IPS-NIHi11 (cell line): ENCODE results near the gene MAGEB2.
"Not testable (repeated sequence)": the region's sequence is repeated elsewhere in the genome, so short reads cannot be mapped to it uniquely, and the experiment has no call there.

ENCODE experiments used
- DNase-seq: peaks from one replicate; pipeline ENCODE4 v3.0.0; 2012; ENCODE audit warnings: mixed read lengths, low spot score

Gene MAGEB2, protein sequence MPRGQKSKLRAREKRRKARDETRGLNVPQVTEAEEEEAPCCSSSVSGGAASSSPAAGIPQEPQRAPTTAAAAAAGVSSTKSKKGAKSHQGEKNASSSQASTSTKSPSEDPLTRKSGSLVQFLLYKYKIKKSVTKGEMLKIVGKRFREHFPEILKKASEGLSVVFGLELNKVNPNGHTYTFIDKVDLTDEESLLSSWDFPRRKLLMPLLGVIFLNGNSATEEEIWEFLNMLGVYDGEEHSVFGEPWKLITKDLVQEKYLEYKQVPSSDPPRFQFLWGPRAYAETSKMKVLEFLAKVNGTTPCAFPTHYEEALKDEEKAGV

DNA sequence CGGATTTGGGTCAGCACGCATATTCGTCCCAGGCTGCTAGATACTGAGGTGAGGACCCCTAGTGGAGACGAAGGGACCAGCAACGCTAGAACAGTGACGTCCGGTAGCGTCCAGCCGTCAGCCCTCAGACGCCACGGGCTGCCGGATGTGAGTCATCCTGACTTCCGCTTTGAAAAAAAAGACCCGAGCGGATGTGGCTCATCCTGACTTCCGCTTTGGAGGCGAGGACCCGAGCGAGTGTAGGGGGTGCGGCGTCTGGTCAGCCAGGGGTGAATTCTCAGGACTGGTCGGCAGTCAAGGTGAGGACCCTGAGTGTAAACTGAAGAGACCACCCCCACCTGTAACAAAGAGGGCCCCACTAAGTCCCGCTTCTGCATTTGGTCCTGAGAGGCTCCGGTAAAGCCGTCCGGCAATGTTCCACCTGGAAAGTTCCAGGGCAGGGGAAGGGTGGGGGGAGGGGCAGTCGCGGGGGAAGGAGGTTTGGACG is at the start of gene MAGEB2:
TSS of gene MAGEB2 (plus strand) at position 207 of the 487 bp plus-strand sequence. CDS start 3,018 bp downstream, outside the sequence.
- peak; percentile 15 for DNase-seq

DNA sequence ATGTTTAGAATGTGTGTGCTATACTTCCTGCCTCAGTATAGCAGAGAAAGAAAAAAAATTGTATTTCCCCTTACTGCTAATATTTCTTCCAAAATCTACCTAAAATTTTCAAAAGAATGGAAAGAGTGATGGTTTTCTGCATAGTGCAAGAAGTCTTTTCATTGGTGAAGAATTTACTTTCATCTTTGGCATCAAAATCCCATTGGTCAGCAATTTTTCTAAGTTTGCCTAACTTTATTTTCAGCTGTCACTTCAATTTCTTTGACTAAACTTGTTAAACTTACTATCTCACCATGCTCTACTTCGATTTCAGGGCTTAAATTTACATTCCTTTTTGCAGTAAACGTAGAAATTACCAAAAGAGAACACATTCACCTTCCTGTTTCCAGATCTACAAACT is 44.5 kb upstream of the MAGEB2 start:
- no peak for DNase-seq

DNA sequence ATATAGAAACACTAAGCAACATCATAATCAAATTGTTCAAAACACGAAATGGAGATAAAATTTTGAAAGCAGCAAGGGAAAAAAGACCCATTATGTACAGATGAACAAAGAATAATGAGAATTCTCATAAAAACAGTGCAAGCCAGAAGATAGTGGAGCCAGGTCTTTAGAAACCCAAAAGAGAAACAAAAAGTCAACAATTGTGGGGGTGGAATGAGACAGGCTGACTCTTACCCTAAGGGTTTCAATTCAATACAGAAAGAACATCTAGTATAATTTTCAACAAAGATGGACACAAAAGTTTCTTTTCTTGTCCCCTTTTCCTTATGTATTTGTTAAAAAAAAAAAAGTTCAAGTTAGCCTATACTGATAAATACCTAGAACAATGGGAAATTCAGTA is 34.0 kb upstream of the MAGEB2 start:
- no peak for DNase-seq

DNA sequence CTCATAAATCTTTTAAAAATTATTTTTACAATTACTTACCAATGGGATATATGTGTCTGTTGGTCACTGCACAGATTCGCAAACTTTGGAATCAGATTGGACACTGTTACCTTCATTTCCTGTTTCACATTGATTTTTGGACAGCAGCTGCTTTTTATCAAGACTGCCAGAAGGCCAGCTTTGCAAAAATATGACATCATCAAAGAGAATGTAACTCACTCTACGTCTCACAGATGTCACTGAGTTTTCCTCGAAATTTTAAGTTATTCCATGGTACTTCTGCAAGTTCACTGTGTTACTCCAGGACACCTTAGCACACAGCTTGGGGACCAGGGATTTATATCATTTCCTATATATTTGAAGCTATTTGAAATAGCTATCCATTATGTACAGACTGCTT is 31.8 kb upstream of the MAGEB2 start:
- no peak for DNase-seq

DNA sequence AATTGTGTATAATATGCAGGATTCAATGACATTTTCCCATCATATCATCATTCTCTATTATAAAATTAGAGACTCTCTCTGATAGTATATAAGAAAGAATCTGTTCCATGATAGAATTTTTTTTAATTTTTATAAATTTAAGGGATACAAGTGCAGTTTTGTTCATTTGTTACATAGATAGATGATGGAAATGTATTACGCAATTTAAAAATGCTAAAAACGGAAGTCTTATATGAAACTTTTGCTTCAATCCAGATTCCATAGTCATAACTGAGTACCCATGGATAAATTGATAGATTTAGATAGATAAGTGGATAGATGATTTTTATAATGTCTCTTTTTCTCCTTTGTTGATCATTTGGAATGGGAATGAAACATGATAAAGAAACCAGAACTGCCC is 24.9 kb upstream of the MAGEB2 start:
- no peak for DNase-seq

DNA sequence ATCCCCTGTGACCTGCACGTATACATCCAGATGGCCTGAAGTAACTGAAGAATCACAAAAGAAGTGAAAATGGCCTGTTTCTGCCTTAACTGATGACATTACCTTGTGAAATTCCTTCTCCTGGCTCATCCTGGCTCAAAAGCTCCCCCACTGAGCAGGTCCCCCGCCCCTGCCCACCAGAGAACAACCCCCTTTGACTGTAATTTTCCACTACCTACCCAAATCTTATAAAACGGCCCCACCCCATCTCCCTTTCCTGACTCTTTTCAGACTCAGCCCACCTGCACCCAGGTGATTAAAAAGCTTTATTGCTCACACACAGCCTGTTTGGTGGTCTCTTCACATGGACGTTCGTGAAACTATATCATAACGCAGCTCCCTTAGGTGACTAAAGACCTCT is 21.5 kb upstream of the MAGEB2 start:
- not testable (repeated sequence) for DNase-seq

DNA sequence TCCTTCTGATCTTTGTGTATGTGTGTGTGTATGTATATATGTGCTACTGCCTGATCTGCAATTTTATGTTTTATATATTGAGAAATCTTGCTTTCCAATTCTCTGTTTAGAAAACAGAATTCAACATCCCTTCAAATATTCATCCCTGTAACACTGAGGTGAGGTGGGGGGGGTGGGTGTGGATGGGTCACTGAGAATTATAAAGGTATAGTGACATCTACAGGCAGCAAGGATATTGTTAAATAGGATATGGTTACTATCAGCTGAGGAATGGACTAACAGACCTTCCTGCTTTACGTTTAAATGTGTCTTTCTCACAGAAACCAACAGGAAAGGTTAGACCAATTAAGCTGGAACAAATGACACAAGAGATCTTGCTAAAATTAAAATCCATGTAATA is 19.0 kb upstream of the MAGEB2 start:
- peak; percentile 25 for DNase-seq

DNA sequence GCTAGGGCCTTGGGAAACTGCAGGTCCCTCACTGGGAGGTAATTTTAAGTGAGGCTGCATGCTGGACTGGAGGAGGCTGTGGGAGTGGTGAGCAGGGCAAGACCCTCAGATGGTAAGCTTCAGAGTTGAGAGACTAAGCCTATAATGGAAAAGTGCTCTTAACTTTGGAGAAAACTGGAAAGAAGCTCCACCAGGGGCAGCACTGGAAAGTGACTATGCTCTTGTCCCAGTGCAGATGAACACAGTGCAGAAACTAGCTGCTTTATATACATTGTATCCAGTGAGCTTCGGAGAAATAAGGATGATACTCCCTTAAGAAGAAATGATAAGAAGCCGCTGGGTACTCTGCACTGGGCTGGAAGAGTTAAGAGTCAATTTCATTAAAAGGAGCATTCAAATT is 3.2 kb upstream of the MAGEB2 start:
- DNase-seq, result no peak

DNA sequence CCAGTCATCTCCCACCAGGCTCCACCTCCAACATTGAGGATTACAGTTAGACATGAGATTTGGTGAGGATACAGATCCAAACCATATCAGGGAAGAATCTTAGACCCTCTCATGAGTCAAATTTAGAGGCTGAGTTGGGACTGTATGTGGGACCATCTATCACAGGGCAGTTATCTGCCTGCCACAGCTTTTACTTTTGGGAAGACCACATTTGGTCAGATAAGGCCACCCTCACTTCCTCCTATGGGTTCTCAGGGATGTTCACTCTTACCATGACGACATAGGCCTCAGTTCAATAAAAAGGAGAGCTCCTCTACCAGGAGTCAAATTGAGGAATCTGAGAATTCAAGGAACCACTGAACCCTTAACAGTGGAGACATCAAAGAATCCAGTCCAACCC is 2.1 kb downstream of the MAGEB2 start:
- no peak for DNase-seq

DNA sequence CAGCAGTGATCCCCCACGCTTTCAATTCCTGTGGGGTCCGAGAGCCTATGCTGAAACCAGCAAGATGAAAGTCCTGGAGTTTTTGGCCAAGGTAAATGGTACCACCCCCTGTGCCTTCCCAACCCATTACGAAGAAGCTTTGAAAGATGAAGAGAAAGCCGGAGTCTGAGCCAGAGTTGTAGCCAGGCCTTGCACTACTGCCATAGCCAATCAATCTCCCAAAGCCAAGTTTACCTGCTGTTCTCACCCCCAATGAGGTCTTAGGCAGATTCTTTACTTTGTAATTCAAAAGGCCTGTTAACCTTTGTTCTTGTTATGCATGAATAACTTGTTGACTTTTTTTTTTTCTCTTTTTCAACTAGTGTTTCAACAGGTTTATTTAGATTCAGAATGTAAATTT is 4.0 kb downstream of the MAGEB2 start:
- peak; percentile 31 for DNase-seq

DNA sequence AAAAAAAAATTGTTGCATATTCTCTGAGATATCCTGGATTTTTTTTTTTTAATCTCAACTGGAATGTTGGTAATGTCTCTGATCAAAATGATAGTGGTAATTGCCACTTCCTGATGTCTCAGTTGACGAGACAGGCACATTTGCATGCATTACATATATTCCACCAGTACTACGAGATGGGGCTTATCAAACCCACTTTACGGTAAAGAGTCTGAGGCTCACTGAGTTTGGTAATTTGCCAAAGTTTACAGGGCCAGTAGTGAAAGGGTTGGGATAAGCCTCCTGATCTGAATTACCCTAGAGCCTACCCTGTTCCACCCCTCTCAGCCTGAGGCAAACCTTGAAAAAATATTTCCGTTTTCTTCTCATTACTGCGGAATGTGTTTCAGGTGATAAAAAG is 5.3 kb downstream of the MAGEB2 start:
- DNase-seq, result no peak

DNA sequence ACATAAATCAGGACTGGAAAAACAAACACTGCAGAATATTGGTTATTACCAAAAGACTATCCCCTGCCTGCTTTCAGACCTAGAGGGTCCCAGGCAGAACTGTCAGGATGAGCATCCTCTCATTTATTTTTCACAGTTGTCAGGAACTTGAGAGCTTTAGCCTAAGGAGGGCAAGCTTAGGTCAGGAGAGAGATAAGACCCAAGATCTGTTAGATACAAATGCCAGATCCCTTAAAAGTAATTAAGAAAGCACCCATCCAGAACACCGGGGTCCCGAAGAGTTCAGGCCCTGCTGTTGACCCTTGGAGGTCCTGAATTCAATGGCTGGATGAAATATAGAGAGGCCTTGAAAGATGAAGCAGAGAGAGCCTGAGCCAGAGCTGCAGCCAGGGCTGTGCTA is 9.2 kb downstream of the MAGEB2 start:
- no peak for DNase-seq

DNA sequence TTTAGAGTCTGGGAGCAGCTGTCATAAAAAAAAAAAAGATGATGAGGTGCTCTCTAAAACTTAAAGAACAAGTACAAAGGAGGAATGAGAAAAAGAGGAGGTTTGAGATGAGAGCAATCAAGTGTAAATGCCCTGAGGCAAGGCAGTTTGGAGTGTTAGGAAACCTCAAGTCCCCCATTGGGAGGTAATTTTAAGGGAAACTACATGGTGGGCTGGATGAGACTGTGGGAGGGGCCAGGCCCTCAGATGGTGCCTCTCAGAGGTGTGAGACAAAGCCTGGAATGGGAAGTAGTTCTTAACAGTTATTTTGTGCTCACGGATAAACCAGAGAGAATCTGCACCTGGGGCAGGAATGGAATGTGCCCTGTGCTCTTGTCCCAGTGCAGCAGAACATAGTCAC is 13.2 kb downstream of the MAGEB2 start:
- DNase-seq, result peak; percentile 21

DNA sequence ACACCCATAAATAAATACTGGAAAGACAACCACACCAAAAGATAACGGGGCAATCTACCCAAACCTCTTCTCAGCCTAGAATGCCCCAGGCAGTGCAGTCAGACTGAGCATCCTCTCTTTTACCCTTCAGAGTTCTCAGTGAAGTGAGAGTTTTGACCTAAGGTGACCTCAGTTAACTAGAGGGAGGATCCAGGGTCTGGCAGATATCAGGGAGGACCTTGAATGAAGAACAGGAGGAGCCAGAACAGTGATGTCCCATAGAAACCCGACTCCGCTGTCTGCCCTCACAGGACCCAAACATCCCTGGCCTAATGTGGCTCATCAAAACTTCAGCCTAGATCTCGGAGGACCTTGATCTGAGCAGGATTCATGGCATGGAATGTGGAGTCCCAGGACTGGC is 15.0 kb downstream of the MAGEB2 start, which contains the start of gene MAGEB3:
TSS of gene MAGEB3 (plus strand) at position 263 of the 400 bp plus-strand sequence. CDS start 5,268 bp downstream, outside the sequence.
- no peak for DNase-seq

DNA sequence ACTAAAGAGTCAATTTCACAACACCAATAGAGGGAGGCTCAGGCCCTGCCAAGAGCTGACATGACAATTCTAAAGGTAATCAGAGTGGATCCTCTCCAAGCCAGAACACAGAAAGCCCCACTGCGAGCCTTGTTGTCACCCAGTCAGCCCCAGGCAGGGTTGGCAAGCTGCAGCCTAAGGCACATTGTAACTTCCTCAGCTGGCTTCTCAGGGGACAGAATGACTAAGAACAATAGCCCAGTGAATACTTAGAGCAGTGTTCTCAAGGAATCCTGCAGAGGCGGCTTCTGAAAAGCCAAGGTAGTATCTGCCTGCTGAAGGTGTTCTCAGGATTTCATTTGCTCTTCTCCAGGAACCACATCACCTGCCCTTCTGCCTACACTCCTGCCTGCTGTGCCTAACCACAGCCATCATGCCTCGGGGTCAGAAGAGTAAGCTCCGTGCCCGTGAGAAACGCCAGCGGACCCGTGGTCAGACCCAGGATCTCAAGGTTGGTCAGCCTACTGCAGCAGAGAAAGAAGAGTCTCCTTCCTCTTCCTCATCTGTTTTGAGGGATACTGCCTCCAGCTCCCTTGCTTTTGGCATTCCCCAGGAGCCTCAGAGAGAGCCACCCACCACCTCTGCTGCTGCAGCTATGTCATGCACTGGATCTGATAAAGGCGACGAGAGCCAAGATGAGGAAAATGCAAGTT is 26.5 kb downstream of the MAGEB2 start, which contains the start of gene MAGEB4:
TSS of gene MAGEB4 (plus strand) at position 277 of the 692 bp plus-strand sequence. CDS start at position 413, 136 bp downstream.
- no peak for DNase-seq

DNA sequence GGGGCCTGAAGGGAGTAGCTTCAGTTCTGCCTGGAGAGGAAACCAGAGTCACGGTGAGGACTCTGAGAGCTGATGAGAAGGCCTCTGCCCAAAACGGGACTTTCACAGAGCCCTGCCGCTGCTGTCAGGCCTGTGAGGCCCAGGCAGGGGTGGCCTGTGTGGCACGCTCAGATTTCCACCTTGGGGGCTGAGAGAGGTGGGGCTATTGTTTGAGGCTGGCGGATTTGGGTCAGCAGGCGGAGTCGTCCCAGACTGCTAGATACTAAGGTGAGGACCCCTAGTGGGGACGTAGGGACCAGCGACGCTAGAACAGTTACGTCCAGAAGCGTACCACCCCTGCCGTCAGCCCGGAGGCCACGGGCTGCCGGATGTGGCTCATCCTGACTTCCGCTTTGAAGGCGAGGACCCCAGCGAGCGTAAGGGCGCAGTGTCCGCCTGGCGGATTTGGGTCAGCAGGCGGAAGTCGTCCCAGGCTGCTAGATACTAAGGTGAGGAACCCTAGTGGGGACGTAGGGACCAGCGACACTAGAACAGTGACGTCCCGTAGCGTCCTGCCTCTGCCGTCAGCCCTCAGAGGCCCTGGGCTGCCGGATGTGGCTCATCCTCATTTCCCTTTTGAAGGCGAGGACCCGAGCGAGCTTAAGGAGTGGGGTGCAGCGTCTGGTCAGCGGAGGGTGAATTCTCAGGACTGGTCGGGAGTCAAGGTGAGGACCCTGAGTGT is 31.6 kb downstream of the MAGEB2 start, which contains the start of gene MAGEB1:
TSS of gene MAGEB1 (plus strand) at position 378 of the 721 bp plus-strand sequence. CDS start 3,348 bp downstream, outside the sequence.
- peak; percentile 31 for DNase-seq

DNA sequence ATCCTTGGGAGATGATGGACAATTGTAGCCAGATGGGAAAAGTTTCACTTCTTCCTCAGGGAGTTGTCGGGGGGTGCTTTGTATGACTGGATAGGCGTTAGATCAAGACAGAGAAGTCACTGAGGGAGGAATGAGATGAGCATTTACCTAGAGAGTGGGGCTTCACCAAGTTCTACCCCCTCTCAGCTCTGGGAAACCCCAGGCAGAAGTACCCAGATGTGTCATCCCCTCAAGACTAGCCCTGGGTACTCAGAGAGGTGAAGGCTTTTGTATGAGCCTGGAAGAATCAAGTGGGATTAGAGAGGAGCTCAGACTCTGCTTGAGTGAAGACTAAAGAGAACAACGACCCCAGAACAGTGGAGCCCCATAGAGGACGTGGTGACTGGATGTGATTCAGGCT is 33.5 kb downstream of the MAGEB2 start:
- no peak for DNase-seq

DNA sequence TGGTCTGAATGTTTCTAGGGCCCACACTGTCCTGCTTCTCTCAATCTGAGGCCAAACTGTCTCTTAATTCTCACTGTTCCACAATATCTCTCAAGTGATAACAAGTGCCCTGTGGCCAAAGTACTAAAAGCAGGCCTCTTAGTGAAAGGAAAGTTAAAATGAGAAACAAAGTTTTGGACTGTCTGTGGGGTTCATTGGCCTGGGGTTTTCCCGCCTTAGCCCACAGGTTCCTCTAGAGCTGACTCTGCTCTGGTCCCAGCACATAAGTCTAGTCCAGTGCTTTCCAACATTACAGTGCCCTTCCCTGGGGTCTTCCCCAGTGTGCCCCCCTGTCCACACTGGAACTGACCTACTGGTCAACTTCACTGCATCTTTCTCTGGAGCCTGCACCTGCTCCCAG is 37.9 kb downstream of the MAGEB2 start:
- no peak for DNase-seq

DNA sequence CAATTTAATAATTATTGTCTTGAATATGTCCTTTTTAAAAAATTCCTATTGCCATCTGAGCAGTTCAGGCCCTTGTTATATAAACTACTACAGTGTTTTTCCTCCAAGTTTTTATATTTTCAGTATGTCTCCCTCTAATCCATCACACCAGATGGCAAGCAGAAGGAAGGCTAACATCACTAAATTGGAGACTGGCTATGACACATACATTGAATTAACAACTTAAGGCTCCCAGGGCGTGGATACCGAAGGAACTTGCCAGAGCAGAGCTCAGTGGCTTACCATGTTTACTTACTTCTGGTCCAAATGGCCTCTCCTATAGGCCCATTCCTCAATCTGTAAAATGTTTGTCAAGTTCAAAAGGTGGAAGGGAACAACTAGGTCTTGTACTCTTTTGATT is 44.6 kb downstream of the MAGEB2 start:
- DNase-seq, result no peak

DNA sequence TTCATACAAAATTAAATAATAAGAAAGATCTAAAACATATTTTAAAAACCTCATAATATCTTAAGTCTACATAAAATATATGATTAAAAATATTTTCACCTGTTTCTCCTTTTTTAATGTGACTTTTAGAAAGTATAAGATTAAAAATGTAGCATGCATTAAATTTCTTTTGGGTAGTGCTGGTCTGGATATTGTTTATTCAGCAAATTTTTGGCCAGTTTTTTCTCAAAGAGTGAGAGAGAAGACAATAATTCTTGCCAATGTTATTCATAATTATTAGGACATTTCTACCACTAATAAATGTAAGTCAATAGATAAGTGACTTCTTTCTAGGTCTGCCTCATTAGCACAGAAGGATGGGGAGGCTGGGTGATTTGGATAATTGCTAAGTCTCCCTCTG is 45.6 kb downstream of the MAGEB2 start:
- no peak for DNase-seq

DNA sequence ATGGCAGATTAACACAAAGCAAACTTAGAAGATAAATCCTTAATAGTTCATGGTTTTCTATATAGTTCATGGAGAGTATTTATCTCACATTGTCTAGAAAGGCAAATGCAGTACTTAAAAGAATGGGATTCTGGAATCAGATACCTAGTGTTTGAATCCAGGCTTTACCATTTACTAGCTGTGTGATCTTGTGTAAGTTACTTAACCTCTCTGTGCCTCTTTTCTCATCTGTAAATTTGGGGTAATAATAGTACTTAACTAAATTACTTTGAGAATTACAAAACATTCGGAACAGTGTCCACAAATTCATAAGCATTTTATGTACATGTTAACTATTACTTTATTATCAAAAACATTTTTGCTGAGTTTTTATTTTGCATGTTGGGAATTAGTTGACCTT is 47.4 kb downstream of the MAGEB2 start:
- DNase-seq, result no peak
